Glomerular visceral epithelial cell (primary cell): Measurements from ENCODE around the gene SORL1.

Experiments used
- DNase-seq: peaks from one replicate; pipeline ENCODE4 v3.0.0-alpha.2; 2016; ENCODE audit errors: extremely low spot score

The SORL1 gene

GRCh38 chr11:121587182-121587581 is 135.1 kb downstream of the SORL1 start:
- no peak for DNase-seq

DNA sequence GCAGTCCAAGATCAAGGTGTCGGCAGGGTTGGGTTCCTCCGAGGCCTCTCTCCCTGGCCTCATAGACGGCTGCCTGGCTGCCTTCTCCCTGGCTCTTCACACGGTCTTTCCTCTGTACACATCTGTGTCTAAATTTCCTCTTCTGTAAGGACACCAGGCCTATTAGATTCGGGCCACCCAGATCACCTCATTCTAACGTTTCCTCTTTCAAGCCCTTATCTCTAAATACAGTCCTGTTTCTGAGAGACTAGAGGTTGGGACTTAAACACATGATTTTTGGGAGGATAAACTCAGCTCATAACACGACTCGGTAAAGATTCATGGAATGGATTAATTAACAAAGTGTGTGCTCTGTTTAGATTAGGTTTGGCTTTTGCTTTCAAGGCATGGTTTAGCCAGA is 136.6 kb downstream of the SORL1 start:
- DNase-seq, result no peak

DNA sequence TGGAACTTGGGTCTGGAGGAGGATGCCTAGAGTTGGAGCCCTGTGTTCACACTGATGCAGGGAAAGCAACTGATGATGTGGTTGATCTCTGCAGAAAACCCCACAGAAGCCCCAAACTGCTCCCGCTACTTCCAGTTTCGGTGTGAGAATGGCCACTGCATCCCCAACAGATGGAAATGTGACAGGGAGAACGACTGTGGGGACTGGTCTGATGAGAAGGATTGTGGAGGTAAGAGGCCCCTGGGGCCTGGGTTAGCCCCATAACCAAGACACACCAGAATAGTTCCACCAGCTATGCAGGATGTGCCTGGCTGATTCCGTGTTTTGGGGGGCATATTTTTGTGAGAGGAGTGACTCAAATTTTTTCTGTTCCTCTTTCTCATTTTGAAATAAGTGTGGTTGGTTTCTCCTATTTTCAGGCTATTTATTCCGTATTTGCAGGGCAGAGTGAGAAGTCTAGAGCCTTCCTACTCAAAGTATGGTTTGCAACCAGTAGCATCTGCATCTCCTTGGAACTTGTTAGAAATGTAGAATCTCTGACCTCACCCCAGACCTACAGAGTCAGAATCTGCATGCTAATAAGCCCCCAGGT is 137.9 kb downstream of the SORL1 start:
- DNase-seq, result no peak

DNA sequence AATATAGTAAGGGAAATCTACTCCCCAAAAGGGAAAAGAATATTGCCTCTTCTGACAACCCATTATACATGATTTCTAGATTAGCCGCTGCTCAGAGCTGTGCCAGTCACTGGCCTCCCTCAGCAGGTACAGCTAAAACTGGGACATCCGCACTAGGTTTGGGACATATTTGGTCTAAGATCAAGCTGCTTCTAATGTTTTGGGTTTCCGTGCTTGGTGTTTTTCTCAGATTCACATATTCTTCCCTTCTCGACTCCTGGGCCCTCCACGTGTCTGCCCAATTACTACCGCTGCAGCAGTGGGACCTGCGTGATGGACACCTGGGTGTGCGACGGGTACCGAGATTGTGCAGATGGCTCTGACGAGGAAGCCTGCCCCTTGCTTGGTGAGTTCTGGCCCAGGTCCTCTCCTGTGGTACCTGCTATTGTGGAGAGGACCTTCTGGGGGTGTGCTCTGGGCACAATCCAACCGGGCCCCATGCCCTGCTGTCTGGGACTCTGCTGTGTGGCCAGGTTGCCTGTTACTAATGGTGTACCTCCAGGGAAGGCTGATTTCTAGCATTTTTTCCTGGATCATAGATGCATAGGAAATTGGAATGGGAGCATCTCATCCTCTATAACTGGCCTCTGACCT is 138.8 kb downstream of the SORL1 start:
- DNase-seq, result no peak

- DNase-seq, result peak; percentile 63
These were observed 139.4 kb downstream of the SORL1 start for GRCh38 chr11:121591405-121592033.

GRCh38 chr11:121592708-121593107 is 140.6 kb downstream of the SORL1 start:
- DNase-seq, result no peak

- peak; percentile 73 for DNase-seq
These were observed 143.6 kb downstream of the SORL1 start for GRCh38 chr11:121595717-121596161.

- DNase-seq, result no peak
These were observed 144.4 kb downstream of the SORL1 start for GRCh38 chr11:121596195-121597155.

DNA sequence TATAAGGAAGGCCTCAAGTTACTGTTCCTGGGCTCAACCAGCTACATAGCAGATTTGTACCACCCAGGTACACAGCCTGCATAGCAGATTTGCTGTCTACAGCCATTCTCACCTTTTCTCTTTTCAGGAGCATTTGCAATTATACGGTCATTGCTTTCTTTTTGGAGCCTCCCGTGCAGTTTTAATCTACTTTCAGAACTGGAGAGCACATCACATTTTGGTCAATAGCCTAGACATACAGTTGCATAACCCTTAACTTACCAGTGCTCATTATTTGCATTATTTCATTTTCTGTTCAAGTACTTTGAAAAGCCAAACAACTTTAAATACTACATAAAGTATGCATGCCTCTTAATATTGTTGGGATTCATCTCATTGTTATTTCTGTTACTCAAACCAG is 151.2 kb downstream of the SORL1 start:
- no peak for DNase-seq

GRCh38 chr11:121604152-121604551 is 152.0 kb downstream of the SORL1 start:
- no peak for DNase-seq

- DNase-seq, result no peak
These were observed 154.2 kb downstream of the SORL1 start for GRCh38 chr11:121606354-121606753.

DNA sequence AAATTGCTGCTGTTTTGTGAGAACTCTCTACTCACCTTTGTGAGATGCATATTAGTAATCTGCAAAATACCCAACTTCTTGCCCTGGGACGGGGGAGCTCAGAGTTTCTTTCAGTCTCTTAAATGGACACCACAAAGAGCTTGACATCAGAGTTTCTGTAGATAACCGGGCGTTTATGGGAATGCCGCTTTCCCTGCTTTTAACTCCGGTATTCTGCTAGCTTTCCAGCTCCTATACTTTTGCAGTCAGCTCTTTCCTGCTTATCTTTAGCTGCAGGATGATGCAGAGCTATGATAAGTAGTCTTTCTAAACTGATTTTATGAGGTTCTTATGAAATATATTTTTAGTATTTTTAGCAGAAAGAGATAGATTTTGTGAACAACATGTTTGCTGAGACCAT is 155.2 kb downstream of the SORL1 start:
- no peak for DNase-seq

DNA sequence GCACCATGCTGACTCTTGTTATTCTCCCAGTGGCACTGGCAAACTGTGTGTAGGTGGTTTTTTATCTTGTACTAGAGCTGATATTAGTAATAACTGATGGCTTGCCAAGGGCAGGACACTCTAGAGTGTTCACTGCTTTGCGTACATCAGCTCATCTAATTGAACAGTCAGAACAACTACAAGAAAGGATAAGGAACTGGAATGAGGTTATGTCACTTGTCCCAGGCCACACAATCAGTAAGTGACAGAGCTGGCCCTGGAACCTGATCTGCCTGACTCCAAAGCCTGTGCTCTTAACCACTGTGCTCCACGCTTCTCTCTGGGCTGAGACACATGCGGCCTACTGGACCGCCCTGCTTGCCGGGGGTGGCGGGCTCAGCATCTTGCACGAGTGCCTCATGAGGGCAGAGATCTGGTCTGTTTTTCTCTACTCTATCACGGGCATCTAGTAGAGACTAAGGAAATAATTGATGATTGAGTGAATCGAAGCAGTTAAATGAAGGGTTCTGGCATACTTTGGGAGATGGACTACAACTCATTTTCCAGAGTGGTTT is 156.5 kb downstream of the SORL1 start:
- DNase-seq, result no peak

DNA sequence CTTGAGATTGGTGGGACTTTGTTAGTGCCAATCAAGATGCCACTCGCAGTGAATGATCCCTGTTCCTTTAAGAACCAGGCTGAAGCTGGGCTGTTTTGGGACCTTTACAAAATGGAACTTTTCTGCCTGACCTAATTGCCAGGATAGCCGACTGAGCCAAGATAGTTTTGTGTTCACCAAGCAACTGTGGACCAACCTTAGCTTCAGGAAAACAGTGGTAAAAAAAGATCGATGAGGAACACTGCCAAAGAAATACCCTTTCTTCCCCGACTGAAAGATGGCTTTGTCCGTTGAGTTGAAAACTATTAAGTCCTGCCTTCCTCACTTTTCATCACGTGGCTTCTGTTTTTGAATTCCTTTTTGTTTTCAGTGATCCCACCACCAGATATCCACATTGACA is 158.6 kb downstream of the SORL1 start:
- DNase-seq, result no peak

DNA sequence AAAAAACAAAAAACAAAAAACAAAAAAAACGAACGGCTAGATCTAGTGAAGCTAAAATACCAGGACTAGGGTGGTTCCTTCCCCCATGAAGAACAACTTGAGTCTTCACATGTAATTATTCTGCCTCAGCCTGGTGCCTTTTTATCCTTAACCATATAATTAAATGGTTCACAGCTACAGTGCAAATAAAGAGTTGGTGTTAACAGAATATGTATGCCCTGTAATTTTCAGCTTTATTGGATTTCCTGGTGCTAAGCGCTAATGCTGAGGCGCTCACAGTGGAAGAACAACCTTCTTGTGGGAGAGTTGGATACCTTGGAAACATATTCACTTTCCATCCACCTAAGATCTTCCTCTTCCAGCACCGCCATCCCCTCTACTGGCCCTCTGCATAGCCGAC is 159.1 kb downstream of the SORL1 start:
- no peak for DNase-seq

DNA sequence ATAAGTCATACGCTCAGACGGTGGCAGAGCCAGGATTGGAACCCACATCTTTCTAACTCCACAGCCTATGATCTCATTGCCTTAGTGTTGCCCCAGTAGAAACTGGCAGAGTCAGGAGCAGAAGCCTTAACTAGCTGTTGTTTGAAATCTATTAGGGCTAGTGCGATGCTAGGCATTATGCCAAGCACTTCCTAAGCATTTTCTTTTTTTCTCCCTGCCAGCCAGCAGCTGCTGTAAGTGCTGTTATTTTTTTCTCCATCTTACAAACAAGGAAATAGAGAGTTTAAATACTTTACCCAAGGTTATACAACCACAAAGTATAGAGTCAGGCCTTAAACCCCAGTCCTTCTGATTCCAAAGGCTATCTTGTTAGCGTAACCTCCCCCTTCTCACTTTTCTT is 161.6 kb downstream of the SORL1 start:
- DNase-seq, result no peak

DNA sequence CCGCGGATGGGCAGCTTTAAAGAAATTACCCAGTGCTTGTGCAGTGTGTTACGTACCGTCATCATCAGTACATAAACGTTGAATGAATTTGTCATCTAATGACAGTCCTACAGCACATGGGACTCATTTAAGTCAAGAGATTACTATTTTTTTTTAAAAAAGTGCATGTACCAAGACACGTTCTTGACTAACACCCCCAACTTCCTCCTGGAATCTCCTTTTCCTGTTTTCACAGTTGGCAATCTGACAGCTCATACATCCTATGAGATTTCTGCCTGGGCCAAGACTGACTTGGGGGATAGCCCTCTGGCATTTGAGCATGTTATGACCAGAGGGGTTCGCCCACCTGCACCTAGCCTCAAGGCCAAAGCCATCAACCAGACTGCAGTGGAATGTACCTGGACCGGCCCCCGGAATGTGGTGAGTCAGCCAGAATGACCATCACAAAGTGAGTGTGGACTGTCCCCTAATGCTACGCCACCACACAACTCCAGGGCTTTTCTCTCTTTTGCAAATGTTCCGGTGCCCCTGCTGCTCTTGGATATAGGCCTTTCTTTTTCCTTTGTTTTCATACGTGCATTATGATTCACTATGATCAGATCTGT is 162.6 kb downstream of the SORL1 start:
- no peak for DNase-seq

DNA sequence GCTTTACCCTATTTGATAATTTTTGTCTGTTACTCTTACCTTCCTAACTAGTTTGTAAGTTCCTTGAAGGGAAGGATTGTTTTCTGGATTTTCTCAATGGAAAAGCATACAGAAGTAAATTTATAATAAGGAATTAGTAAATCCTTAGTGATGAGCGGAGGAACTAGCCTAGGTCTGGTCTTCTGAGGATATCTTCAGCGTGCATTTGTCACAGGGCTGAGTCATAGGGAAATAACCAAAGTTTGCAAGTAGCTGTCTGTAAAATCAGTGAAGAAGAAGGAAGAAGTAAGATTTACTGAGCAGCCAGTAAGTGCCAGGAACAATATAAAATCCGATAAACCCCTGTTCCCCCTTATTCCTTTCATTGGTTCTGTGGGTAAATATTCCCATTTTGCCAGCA is 163.4 kb downstream of the SORL1 start:
- DNase-seq, result no peak

DNA sequence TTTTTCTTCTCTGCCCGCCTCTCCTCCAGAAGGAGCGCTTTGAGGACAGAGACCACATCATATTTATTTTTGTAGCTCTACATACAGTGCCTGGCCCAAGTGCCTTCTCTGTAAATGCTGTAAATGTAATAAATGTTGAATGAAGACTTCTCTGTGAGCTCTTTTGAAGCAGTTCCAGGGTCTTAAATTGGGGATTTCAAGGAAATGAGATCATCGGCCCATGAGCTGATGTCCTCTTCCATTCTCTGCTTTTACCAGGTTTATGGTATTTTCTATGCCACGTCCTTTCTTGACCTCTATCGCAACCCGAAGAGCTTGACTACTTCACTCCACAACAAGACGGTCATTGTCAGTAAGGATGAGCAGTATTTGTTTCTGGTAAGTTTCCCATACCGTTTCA is 166.4 kb downstream of the SORL1 start:
- no peak for DNase-seq

DNA sequence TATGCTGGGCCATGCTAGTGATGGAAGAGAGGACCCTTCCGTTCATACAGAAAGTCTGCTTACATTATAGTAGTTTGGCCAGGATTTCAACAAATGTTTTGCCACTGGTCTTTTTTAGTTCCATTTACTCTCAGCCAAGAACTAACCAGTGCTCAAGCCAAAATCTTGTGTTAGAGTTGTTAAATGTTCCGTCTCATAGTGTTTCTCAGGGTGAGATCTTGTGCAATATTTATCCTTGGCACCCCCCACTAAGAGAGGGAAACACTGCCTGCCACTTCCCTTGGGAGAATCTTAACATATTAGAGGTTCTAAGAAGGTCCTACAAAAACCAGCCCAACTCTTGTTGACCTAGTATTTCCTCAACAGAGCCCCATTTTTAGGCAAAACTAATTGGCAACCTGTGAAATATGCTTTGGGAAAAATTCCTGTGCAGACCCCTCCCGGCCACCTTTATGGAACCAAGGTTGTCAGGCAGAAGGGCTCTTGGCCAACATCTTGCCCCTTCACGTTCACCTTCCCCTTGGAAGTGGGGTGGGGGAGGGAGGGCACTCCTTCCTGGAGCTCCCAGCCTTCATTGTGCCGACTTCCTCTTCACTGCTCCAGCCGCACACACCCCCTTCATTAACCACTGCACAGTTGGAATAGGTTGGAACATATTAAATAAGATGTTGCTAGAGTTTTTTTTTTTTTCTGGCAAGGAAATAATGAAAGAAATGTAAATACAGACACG is 173.8 kb downstream of the SORL1 start:
- DNase-seq, result no peak

DNA sequence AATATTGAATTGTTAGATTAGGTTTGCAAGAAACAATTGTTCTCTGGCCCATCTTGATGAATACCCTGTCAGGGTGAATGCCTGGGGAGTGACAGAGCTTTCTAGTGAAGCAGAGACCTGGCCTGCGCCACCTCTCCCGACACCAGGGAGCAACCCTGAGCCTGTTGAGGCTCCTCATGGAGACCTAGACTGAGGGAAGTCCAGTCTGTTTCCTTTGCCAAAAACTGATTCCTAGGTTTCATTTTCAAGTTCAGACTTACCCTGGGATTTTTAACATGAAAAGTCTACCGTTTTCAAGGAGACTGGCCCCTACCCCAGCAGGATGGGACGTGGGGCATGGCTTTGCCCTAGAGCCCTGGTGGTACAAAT is 174.4 kb downstream of the SORL1 start:
- no peak for DNase-seq
